ENCODE data around the gene AICDA.

The AICDA gene

DNA sequence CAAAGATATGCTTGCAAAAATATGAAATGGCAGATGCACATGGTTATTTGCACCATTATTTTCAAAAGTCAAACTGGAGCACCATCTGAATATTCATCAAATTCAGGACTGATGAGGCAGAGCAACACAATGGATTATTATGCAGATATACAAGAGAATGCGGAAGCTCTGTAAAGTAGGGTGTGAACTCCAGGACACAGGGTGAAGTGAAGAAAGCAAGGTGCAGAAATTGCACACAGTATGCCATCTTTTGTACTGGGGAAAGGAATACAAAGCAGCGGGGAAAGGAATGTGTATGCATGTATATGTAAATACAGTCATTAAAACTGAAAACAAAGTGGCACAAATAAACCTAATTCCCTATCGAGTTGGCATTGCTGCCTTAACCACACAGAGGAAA lies 49.3 kb downstream of the AICDA start:
- TF ChIP-seq, protein P1, sequence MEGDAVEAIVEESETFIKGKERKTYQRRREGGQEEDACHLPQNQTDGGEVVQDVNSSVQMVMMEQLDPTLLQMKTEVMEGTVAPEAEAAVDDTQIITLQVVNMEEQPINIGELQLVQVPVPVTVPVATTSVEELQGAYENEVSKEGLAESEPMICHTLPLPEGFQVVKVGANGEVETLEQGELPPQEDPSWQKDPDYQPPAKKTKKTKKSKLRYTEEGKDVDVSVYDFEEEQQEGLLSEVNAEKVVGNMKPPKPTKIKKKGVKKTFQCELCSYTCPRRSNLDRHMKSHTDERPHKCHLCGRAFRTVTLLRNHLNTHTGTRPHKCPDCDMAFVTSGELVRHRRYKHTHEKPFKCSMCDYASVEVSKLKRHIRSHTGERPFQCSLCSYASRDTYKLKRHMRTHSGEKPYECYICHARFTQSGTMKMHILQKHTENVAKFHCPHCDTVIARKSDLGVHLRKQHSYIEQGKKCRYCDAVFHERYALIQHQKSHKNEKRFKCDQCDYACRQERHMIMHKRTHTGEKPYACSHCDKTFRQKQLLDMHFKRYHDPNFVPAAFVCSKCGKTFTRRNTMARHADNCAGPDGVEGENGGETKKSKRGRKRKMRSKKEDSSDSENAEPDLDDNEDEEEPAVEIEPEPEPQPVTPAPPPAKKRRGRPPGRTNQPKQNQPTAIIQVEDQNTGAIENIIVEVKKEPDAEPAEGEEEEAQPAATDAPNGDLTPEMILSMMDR (IDR thresholded peaks at IDR 0.05; ENCODE audit: control extremely low read depth, extremely low read depth, low read depth, missing control alignments) = no peak
- ChIA-PET POLR2A (no interaction called here), CTCF (interaction anchor here (1.5 to 8.1 kb wide), 3 partner anchors 12 to 94 kb away, joined by 4 to 35 read pairs (median 7); no protein-coding TSS in a partner anchor)
- no peak for DNase-seq (ENCODE audit: extremely low spot score)

DNA sequence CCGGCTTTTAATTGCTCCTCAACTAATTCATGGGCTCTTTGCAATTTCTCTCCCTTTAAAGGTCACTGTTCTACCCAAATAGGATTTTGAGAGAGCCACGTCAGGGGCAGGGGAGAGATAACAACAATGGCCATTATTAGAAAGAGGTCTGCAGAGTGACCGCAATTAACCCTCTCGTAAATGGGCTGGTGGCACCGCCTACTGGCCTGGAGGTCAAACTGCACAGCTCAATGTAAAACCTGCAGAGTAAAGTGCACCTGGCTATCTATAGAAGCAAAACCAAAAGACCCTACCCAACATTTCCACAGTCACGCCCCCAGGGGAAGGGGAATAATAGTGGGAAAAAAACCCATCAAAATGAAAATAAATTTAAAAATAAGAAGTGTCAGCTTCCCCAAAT lies 50.3 kb downstream of the AICDA start:
- POLR2A ChIA-PET = no interaction called here
- TF ChIP-seq, protein P1 (IDR thresholded peaks at IDR 0.05; ENCODE audit: control extremely low read depth, extremely low read depth, low read depth, missing control alignments) = no peak
- DNase-seq (ENCODE audit: extremely low spot score) = no peak
- CTCF ChIA-PET = interaction anchor here (1.5 to 8.1 kb wide), 3 partner anchors 11 to 487 kb away, joined by 5 to 35 read pairs (median 7); no protein-coding TSS in a partner anchor

DNA sequence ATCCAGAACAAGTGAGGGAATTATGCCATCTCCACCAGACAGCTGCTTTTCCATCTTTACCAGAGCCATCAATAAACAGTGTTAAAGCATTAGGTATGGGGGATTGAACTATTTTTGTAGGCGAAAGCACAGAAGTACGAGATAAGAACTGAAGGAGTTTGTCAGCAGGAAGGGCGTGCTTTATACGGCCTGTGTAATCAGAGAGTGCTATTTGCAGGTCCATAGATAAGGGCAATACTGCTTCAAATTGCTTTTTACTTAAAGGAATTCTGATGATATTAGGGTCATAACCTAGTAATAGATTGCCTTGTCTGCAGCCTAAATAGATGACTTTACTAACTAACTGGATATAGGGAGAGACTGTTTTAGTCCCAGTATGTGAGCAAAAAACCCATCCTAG lies 51.6 kb downstream of the AICDA start:
- POLR2A ChIA-PET = no interaction called here
- DNase-seq (ENCODE audit: extremely low spot score) = no peak
- TF ChIP-seq, protein P1 (IDR thresholded peaks at IDR 0.05; ENCODE audit: control extremely low read depth, extremely low read depth, low read depth, missing control alignments) = no peak
- CTCF ChIA-PET = interaction anchor here (0.9 to 8.1 kb wide), 4 partner anchors 11 to 488 kb away, joined by 3 to 35 read pairs (median 5); no protein-coding TSS in a partner anchor

DNA sequence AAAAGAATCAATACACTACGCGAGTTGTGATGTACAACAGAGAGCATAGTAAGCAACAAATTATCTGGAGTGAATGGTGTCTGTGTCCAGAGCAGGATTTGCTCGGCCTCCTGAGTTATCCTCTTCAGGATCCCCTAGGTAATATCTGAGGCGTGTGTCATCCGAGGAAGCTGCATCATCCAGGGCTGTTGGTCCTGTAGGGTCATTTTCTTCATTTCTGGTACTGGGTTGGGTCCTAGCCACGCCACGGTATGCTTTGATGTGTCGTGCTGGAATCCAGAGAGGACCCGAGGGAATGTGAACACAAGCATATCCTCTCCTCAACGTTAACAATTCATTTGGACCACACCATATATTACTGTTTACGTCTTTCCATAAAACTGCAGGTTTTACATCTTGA lies 53.0 kb downstream of the AICDA start:
- TF ChIP-seq, protein P1 (IDR thresholded peaks at IDR 0.05; ENCODE audit: control extremely low read depth, extremely low read depth, low read depth, missing control alignments) = no peak
- CTCF ChIA-PET = interaction anchor here (2.0 to 8.1 kb wide), 2 partner anchors 11 to 16 kb away, joined by 5 to 35 read pairs; no protein-coding TSS in a partner anchor

DNA sequence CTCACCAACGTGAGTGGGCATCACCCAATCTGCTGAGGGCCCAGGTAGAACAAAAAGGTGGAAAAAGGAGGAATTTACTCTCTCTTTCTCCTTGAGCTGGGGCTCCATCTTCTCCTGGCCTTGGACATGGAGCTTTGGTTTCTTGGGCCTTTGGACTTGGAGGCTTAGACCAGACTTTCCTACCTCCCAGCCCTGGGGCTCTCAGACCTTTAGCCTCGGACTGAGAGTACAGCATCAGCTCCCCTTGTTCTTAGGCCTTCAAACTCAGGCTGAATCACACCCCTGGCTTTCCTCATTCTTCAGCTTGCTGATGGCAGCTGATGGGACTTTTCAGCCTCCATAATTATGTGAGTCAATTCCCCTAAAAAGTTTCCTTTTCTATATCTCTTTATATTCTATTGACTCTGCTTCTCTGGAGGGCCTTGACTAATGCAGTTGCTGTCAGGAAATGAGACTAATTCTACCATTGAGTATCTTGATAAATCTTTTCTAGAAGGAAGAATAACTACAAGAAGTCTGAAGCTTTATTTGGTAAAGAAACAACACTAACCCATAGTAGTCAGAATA lies 56.0 kb downstream of the AICDA start:
- TF ChIP-seq, protein P1 (IDR thresholded peaks at IDR 0.05; ENCODE audit: control extremely low read depth, extremely low read depth, low read depth, missing control alignments) = no peak
- POLR2A ChIA-PET = no interaction called here
- CTCF ChIA-PET = interaction anchor here (1.1 to 5.6 kb wide), 4 partner anchors 12 to 52 kb away, joined by 3 to 40 read pairs (median 8); no protein-coding TSS in a partner anchor
- no peak for DNase-seq (ENCODE audit: extremely low spot score)

More for the DNA sequence above, 53.0 kb downstream of the AICDA start:
- POLR2A ChIA-PET = no interaction called here
- DNase-seq (ENCODE audit: extremely low spot score) = no peak

DNA sequence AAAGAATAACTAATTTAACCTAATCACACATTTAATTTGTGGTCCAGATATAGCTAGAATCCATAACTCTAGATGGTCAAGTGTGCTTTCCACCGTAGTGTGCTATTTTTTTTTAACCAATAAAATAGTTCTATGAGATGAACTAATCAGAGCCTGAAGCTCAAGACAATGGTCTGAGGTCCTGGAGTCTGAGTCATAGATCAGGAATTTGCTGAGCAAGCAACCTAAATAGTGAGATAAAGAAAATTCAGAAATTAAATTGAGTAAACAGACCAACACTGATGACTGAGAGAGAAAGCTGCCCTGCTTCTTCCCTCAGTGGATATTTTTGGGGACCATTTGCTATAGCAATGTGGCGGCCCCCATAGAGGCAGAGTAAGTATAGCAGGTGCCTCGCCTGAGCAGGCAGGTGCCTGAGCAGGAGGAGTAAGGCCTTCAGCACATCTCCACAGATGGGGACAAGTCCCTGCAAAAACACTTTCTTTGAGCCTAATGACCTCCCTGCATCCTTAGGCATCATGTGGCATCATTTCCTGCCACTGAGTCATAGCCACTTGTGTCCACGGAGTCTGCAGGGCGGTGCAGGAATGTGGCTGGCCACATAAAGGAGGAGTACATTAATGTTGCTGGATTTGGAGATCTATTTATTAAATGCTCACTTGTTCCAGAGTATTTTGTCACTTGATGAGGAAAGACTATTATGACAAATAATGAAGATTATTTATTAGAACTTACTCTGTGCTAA lies 58.0 kb downstream of the AICDA start:
- ChIA-PET POLR2A (no interaction called here), CTCF (interaction anchor here (2.4 to 5.6 kb wide), 2 partner anchors 10 to 14 kb away, joined by 13 to 40 read pairs; no protein-coding TSS in a partner anchor)
- no peak for DNase-seq (ENCODE audit: extremely low spot score)
- TF ChIP-seq, protein P1 (IDR thresholded peaks at IDR 0.05; ENCODE audit: control extremely low read depth, extremely low read depth, low read depth, missing control alignments) = no peak

Data from GM10248 (cell line).